Measurements from ENCODE around the gene IST1.

Gene IST1

GRCh38 chr16:71963125-71963875, 68.0 kb downstream of the IST1 start:
- DNase-seq (ENCODE audit: low read depth in 2 of 2), result no peak

GRCh38 chr16:71965223-71965622, 69.9 kb downstream of the IST1 start:
- DNase-seq (ENCODE audit: low read depth in 2 of 2), result no peak

GRCh38 chr16:71966932-71967331, 71.6 kb downstream of the IST1 start:
- no peak for DNase-seq (ENCODE audit: low read depth in 2 of 2)

- no peak for DNase-seq (ENCODE audit: low read depth in 2 of 2)
Measured at GRCh38 chr16:71969353-71969752, 74.0 kb downstream of the IST1 start.

- no peak for DNase-seq (ENCODE audit: low read depth in 2 of 2)
Measured at GRCh38 chr16:71971571-71971970, 76.2 kb downstream of the IST1 start.

GRCh38 chr16:71972356-71972755, 77.0 kb downstream of the IST1 start:
- no peak for DNase-seq (ENCODE audit: low read depth in 2 of 2)

- no peak for DNase-seq (ENCODE audit: low read depth in 2 of 2)
Measured at GRCh38 chr16:71973001-71973400, 77.7 kb downstream of the IST1 start.

- no peak for DNase-seq (ENCODE audit: low read depth in 2 of 2)
Measured at GRCh38 chr16:71974068-71974818, 78.9 kb downstream of the IST1 start.

Data from stimulated activated CD8-positive, alpha-beta memory T cell treated with anti-CD3 and anti-CD28 coated beads, Interleukin-2, amount 100 ng/mL, for 48 hours (primary cell).